Measurements from ENCODE around the gene CDR2L.
"Not testable (repeated sequence)": the region's sequence is repeated elsewhere in the genome, so short reads cannot be mapped to it uniquely, and the experiment has no call there.

CDR2L gene

DNA sequence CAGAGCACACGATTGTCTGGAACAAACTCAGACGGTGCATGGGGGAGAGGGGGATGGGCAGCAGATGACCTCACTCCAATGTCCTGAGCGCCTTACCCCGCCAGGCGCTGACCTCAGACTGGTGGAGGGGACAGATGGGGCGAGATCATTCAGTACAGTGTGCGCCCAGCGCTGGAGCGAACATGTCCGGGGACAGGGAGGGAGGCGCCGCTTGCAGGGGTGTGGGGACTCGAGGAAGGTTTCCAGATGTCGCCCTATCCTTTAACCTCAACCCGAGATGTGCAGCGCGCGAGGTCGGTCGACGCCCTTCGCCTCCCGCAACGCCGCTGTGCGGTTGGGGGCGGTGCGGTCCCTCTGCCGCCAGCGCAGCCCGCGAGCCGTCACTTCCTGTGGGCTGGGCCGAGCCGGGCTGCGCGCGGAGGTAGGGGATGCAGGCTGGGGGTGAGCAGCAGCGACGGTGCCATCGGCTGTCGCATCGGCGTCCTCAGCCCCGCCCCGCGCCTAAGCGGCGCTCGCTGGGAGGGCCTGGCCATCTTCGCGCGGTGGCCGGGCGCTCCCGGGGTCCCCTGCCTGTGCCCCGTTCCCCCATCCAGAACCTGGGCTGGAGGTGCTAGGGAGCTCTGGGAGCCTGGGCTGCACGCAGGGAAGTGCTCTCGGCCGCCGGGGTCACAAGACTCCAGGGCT, 5.3 kb upstream of the CDR2L start:
- peak; percentile 35 to 91 for DNase-seq

DNA sequence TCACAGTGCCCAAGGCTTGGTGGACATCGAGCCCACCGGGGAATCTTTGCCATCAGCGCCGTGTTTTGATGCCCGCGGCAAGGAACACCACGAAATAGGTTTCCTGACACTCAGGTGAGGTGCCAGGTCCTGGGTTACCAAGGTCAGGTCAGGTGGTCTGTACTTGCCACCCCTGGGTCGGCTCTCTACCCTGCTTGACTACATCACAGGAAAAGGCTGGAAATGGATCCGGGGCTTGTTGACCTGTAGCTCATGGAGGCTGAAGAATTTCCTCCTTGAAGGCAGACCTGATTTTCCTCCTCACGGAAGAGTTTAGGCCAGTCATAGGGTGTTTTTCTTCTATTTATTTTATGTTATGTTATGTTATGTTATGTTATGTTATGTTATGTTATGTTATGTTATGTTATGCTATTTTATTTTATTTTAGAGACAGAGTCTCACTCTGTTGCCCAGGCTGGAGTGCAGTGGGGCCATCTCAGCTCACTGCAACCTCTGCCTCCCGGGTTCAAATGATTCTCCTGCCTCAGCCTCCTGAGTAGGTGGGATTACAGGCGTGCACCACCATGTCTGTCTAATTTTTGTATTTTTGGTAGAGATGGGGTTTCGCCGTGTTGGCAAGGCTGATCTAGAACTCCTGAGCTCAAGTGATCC, 4.6 kb upstream of the CDR2L start:
- DNase-seq, result not testable (repeated sequence)

DNA sequence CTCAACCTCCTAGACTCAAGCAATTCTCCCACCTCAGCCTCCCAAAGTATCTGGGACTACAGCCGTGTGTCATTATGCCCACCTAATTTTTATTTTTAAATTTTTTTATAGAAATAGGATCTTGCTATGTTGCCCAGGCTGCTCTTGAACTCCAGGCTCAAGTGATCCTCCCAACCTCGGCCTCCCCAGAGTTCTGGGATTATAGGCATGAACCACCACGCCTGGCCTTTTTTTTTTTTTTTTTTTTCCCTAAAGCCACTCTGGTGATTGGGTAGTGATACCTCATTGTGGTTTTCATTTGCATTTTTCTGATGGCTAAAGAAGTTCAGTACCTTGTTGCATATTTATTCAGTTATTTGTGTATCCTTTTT, 1.2 kb upstream of the CDR2L start:
- peak; percentile 33 to 50 for DNase-seq

DNA sequence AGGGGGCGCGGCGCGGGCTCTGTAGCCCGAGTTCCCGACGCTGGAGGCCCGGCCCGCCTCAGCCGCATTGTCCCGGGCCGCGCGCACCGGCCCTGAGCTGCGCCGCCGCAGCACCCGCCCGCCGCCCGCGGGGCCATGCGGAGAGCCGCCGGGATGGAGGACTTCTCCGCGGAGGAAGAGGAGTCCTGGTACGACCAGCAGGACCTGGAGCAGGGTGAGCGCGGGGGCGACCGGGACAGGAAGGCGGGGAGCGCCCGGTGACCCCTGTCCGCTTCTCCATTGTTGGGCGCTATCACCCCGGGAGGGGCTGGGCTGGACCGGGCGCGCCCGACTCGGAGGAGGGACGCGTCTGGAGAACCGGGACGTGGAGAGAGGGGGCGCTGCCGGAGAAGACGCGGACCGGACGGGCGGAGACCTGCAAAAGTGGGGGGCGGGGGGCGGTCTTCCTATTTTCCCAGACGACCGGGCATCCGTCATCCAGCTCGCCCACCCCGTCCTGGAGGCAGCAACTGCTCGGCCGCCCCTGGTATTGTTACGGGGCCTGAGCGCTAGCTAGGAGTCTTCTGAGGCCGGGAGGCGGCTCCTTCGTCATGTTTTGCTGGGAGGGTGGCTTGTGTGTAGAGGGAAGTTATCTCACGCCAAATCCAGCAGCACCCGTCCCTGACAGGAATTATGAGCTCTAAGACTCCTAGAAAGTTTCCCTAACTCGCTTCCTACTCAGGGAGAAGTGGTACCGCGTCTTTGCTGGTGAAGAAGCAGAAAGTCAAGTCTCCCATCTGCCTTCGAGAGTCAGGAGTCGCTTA, 678 bp downstream of the CDR2L start:
- peak; percentile 32 to 63 for DNase-seq

DNA sequence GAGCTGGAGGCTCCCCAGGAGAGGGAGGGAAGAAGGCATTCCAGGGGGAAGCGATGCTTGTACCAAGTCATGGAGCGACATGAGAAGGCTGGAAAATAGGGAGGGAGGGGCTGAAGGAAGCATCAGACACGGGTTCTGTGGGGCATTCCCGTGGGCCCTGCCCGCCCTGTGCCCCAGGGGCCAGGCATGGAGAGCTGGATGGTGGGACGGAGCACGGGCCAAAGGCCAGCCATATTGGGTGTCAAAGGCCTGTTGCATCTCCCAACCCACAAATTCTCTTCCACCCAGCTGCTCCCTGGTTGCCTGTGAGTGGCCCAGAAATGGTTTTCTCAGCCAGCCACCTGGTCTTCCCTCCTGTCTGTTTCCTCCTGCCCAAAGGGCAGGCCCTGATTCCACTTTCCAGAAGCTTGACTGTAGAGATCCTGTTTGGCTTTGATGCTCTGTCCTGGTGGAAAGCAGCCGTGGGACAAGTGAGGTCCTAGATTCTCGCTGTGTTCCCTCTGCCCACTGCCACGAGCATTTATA, 3.2 kb downstream of the CDR2L start:
- no peak for DNase-seq

DNA sequence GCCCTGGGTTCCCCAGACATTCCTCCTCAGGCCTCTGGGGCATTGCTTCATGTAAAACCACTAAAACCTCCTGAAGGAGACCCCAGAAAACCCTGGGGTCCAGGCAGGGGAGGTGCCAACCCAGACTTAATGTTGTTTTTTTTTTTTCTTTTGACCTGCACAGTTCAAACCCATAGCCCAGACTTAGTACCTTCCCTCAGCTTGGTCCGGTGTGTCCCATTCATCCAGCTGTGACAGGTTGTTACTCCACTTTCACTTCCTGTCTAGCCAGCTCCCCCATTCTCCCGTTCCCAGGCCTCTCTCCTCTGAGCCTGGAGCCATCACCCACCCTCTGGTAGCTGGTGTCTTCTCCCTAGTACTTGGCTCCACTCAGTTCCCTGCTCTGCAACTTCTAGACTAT, 4.8 kb downstream of the CDR2L start:
- no peak for DNase-seq

DNA sequence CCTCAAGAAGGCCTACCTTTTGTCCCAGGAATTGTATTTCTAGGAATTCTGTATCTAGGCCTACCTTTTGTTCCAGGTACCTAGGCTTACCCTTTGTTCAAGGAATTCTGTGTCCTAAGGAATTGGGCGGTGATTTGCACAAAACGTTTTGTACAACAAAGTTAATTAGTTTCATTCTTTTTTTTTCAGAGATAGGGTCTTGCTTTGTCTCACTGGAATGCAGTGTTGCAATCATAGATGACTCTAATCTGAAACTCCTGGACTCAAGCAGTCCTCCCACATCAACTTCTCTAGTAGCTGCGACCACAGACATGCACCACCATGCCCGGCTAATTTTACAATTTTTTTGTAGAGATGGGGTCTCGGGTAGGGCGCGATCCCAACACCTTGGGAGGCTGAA, 7.0 kb downstream of the CDR2L start:
- DNase-seq, result no peak

DNA sequence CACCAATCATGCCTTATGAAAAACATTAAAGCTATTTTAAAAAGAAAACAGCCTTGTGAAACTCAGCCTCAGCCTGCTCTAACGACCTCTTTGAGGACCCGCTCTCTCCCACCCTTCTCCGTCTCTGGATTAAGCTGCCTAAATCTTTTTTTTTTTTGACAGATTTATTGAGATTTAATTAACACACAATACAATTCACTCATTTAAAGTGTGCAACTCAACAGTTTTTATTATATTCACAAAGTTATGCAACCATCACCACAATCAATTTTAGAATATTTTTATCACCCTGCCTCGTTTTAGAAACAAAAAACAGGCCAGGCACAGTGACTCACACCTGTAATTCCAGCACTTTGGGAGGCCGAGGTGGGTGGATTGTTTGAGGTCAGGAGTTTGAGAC, 8.4 kb downstream of the CDR2L start:
- DNase-seq, result no peak

DNA sequence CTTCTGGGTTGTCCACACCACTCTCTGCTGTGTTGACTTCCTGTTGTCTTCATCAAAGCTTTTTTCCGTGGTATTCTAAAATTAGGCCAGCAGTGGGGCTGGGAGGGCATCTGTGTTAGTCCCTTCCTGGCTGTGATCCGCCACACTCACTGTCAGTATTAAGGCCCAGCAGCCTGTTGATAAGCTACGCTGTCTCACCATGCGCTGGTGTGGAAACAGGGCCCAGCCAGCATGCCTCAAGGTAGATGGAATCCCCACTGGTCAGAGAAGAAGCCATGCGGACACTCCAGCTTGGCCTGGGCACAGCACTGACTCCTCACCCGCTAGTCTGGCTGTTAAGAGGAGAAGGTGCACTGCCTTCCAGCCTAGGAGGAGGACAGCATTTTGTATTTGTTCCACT, 11.4 kb downstream of the CDR2L start:
- DNase-seq, result no peak

DNA sequence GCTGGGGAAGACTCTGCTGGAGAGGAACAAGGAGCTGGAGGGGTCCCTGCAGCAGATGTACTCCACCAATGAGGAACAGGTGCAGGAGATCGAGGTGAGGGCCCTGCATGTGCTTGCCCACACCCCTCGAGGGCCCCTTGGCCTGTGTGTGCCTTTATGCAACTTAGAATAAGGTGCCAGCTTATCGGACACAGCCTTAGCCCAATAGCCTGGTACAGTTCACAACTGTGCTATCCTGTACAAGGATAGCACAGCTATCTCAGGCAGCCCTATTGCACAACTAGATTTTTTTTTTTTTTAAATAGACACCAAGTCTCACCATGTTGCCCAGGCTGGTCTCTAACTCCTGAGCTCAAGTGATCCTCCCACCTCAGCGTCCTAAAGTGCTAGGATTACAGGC, 12.1 kb downstream of the CDR2L start:
- DNase-seq, result no peak

DNA sequence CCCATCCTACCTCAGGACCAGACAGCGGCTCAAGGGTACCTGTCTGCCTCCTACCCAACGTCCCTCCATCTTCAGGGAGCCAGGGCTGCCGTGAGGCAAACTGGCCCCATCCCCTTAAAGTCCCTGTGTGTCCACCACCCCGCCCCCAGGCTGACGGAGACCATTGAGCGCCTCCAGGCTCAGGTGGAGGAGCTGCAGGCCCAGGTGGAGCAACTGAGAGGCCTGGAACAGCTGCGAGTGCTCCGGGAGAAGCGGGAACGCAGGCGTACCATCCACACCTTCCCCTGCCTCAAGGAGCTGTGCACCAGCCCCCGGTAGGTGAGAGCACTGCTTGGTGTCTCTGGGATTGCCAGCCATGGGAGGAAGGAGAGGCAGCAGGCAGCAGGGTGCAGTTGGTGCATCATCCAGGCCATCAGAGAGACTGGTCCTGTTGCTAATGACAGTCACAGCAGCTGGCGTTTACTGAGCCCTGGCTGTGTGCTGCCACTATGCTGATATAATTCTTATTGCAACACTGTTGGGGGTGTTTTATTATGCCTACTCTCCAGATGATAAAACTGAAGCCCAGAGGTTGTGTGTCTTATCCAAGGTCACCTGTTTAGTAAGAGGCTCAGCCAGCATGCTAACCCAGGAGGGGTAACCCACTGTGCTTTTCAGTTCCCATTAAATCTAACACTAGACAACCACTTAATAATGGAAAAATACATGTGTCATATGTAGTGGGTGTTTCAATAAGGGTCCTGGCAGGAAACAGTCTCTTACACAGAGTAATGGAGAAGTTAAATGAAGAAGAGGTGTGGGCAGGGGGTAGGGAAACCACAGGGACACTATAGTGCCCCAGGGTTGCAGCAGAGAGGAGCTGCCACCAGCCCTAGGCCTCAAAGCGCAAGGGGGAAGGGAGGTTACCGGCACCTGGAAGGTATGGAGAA, 14.7 kb downstream of the CDR2L start:
- no peak for DNase-seq

DNA sequence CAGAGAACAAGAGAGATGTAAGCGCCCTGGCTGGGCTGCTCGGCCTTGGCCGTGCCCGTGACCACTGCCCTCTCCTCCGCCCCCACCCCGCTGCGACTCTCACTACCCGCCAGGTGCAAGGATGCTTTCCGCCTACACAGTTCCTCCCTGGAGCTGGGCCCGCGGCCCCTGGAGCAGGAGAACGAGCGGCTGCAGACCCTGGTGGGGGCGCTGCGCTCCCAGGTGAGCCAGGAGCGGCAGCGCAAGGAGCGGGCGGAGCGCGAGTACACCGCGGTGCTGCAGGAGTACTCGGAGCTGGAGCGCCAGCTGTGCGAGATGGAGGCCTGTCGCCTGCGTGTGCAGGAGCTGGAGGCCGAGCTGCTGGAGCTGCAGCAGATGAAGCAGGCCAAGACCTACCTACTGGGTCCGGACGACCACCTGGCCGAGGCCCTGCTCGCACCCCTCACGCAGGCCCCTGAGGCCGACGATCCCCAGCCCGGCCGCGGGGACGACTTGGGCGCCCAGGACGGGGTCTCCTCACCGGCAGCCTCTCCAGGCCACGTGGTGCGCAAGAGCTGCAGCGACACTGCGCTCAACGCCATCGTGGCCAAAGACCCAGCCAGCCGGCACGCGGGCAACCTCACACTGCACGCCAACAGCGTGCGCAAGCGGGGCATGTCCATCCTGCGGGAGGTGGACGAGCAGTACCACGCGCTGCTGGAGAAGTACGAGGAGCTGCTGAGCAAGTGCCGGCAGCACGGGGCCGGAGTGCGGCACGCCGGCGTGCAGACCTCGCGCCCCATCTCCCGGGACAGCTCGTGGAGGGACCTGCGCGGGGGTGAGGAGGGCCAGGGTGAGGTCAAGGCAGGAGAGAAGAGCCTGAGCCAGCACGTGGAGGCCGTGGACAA, 15.9 kb downstream of the CDR2L start:
- no peak for DNase-seq

DNA sequence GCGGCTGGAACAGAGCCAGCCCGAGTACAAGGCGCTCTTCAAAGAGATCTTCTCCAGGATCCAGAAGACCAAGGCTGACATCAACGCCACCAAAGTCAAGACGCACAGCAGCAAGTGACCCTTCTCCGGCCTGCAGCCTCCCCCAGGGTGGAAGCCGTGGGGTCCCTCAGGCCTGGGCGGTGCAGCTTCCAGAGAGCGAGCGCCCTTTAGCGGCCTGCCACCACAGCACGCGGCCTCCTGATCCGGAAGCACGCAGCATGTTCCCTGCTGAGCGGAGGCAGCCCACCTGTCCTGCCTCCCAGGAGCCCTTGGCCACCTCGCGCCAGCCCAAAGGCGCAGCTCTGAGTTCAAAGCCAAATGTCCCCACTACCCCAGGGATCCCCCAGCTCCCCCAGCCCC, 16.5 kb downstream of the CDR2L start:
- DNase-seq, result no peak

DNA sequence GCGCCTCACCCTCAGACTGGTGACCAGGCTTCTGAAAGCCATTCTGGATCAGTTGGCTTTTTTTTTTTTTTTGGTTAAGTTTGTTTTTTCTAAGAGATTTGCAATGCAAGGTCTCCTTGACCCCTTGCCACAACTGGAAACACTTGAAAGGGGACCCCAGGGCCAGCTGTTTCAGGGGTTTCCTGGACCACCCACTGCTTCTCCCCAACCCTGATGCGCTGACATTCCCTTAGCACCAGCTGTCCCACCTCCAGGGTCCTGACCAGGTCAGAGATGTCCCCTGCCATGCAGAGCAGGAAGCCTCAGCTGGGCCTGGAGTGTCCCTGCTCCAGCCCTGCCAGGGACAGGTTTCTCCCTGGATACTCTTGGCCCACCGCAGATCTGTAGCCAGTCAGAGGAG, 16.9 kb downstream of the CDR2L start:
- no peak for DNase-seq

DNA sequence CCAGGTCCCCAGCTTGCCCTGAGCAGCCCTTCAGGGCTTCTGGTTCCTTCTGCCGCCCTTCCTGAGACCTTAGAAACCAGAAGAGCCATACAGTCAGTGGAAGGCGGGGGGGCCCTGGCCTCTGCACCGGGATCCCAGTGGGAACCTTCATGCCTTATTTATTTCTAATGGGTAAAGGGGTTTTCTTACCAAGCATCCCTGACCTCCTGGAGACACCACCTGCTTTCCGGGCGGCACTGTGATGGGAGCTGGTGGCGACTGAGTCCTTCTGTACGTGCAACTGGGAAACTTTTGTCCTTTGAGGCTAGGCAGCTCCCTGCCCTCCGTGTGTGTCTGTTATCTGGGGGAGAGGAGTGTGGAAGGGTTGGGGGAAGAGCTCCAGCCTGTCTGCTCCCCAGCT, 17.9 kb downstream of the CDR2L start:
- DNase-seq, result no peak

DNA sequence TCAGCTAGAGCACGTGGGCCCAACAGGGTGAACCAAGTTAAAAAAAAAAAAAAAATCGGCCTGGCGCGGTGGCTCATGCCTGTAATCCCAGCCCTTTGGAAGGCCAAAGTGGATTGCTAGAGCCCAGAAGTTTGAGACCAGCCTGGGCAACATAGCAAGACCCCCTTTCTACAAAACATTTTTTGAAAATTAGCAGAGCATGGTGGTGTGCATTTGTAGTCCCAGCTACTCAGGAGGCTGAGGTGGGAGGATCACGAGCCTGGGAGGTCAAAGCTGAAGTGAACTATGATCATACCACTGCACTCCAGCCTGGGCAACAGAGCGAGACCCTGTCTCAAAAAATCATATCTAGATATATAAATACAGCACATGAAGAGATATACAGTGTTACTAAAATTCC, 18.7 kb downstream of the CDR2L start:
- DNase-seq, result not testable (repeated sequence)

DNA sequence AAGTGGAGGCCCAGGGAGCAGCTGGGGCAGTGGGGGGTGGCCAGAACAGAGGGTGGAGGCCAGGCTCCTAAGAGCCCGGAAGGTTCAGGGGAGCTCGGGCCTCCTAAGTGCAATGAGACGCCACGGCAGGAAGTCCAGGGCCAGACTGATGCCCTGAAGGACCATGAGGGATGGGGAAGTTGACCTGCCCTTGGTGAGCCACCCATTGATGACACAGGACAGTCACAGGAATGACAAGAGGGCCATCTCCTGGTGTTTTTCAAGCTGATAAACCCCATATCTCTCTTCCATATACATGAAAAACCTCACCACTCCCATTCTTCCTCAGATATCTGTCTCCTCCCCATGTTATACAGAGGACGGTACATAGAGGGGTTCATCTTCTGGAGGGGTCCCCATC, 19.2 kb downstream of the CDR2L start:
- DNase-seq, result no peak

DNA sequence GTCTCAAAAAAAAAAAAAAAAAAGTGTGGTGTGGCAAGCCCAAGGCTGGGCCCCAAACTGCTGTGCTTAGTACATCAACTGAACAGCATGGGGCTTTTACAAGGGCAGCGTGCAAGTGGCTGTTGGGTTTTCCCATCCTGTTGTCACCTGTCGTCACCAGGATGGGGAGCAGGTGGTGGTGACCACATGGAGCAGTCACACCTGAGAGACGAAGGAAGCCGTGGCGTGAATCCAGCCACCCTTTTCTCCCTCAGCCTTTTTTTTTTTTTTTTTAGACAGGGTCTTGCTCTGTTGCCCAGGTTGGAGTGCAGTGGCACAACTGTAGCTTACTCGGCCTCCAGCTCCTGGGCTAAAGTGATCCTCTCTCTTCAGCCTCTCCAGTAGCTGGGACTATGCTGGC, 20.9 kb downstream of the CDR2L start:
- DNase-seq, result no peak

DNA sequence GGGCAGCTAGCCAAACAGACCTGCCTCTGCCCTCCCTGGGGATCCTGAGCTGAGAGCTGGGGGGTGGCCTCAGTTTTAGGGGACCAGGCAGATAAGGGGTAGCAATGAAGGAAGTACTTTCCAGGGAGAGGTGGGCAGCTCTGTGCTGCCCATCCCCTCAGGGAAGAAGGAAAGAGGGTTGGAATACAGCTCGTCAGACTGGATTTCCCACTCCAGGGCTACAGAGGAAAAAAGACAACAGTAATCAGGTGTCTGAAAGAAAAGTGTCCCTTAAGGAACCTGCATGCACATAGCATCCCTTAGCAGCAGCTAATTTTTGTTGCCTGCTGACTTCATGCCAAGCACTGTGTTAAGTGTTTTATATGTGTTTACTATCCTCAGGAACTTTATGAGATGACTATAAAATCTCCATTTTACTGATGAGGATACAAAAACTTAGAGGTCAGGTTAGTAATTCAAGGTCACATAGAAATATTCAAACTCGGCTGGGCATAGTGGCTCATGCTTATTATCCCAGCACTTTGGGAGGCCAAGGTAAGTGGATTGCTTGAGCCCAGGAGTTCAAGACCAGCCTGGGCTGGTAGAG, 21.8 kb downstream of the CDR2L start:
- DNase-seq, result no peak

DNA sequence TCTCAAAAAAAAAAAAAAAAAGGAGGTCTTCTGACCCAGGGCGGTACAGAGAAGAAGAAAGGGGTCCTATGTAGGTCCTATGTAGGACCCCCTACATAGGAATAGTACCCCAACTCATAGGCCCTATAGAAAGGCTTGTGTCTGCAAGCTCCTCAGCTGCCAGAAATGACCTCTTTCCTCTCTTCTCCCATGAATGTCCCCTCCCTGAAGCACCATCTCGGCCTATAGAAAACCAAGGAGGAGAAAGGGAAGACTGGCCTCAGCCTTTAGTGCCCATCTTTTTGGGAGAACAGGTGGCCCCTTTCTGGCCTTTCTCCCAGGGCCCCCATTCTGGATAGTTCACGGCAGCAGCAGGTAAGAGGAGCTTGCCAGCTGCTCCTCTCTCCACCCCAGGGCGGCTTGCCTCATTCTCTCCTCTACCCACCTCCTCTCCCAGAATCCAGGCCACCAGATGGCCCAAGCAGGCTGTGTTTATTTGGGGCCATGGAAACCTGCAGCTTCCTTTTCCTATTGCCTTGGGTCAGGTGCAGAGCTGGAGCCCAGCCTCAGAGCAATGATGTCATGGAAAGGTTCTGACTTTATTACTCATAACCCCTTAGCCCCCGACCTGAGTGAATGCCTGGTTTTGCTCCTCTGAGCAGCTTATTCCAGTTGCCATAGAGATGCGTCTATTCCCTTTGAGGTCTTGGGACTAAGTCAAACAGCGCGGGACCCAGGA, 23.4 kb downstream of the CDR2L start:
- DNase-seq, result peak; percentile 50 to 54
